Measurements from ENCODE around the gene WASHC3.

DNA sequence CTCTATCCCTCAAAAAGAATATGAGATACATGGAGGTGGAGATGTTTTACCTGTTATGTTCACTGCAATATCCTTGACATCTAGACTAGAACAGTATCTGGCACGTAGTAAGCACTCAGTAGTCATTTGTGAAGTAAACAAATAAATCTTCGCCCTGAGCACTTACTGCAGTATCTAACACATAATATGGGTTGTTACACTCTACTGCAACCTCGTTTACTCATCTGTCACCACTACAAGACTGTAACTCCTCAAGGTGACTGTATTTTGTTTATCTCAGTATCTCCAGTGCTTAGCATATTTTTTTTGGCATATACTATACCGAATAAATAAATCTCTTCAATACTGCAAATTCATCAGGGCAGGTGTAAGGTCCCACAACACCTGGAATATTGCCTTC is 66.1 kb downstream of the WASHC3 start:
- TF ChIP-seq, protein P1, sequence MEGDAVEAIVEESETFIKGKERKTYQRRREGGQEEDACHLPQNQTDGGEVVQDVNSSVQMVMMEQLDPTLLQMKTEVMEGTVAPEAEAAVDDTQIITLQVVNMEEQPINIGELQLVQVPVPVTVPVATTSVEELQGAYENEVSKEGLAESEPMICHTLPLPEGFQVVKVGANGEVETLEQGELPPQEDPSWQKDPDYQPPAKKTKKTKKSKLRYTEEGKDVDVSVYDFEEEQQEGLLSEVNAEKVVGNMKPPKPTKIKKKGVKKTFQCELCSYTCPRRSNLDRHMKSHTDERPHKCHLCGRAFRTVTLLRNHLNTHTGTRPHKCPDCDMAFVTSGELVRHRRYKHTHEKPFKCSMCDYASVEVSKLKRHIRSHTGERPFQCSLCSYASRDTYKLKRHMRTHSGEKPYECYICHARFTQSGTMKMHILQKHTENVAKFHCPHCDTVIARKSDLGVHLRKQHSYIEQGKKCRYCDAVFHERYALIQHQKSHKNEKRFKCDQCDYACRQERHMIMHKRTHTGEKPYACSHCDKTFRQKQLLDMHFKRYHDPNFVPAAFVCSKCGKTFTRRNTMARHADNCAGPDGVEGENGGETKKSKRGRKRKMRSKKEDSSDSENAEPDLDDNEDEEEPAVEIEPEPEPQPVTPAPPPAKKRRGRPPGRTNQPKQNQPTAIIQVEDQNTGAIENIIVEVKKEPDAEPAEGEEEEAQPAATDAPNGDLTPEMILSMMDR (IDR thresholded peaks at IDR 0.05), result no peak
- TF ChIP-seq POLR2A (IDR thresholded peaks at IDR 0.05) (no peak), POLR2AphosphoS5 (IDR thresholded peaks at IDR 0.05) (no peak)

Data from prostate gland (tissue), 2 donors.